Epithelial cell of proximal tubule (primary cell): Measurements from ENCODE around the gene SYNJ2. TPM values are rescaled to one million over a fixed set of nuclear protein-coding genes. Genes with fewer than 3 reads are reported as not detected.

Experiments used
- DNase-seq: peaks from one replicate; pipeline ENCODE4 v3.0.0-alpha.2; 2011; ENCODE audit warnings: low read depth
- H3K4me3 ChIP-seq: 2 replicates; pipeline ENCODE4 v1.5.1; 2011; ENCODE audit warnings: low read depth, mild to moderate bottlenecking, low read length
- total RNA-seq: library from RNA; depleted of rRNA; stranded (reverse); fragments of >200 nt; gene quantifications from 2 replicates; pipeline ENCODE4 v1.2.3, GENCODE V29; 2015
- TF ChIP-seq, protein P1 (sequence below): conservative IDR thresholded peaks from 2 replicates; pipeline ENCODE4 v1.5.1; 2012; ENCODE audit warnings: low read depth, mild to moderate bottlenecking, low read length

The SYNJ2 gene
- total RNA-seq, 1 donor from 2014 or later: 19.1 TPM

DNA sequence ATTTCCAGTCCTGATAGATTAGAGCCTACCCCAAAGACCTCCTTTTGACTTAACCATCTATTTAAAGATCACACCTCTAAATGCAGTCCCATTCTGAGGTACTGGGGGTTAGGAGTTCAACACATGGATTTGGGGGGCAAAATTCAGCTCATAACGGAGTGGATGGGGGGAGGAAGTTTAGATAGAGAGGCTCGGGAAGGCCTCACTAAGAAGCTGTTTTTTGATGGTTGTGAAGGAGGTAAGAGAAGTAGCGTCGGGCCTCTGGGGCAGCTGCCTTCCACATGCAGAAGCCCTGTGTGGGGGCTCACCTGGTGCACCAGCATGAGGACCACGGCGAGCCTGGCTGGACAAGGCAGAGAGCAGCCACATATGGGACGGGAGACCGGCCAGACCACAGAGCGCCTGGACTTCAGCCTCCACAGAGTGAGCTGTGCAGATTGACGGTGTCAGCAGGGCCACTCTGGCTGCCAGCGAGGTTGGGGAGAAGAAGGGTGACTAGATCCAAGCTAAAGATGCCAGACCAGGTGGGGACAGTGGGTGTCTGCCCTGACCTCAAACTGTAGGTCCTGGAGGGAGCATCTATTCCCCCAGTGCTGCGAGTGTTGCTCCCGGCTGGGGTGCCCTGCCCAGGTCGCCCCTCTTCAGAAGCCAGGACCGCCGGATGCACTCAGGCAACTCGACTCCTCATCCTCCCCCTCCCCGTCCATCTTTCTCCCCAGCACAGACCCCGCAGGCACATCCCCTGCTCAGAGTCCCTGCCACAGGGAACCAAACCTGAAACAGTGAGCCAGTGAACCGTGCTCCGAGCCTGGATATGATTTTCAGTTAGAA lies 5.1 kb upstream of the SYNJ2 start:
- no peak overlapping the region for H3K4me3 ChIP-seq
- DNase-seq: no peak
- TF ChIP-seq, protein P1, sequence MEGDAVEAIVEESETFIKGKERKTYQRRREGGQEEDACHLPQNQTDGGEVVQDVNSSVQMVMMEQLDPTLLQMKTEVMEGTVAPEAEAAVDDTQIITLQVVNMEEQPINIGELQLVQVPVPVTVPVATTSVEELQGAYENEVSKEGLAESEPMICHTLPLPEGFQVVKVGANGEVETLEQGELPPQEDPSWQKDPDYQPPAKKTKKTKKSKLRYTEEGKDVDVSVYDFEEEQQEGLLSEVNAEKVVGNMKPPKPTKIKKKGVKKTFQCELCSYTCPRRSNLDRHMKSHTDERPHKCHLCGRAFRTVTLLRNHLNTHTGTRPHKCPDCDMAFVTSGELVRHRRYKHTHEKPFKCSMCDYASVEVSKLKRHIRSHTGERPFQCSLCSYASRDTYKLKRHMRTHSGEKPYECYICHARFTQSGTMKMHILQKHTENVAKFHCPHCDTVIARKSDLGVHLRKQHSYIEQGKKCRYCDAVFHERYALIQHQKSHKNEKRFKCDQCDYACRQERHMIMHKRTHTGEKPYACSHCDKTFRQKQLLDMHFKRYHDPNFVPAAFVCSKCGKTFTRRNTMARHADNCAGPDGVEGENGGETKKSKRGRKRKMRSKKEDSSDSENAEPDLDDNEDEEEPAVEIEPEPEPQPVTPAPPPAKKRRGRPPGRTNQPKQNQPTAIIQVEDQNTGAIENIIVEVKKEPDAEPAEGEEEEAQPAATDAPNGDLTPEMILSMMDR: no peak

DNA sequence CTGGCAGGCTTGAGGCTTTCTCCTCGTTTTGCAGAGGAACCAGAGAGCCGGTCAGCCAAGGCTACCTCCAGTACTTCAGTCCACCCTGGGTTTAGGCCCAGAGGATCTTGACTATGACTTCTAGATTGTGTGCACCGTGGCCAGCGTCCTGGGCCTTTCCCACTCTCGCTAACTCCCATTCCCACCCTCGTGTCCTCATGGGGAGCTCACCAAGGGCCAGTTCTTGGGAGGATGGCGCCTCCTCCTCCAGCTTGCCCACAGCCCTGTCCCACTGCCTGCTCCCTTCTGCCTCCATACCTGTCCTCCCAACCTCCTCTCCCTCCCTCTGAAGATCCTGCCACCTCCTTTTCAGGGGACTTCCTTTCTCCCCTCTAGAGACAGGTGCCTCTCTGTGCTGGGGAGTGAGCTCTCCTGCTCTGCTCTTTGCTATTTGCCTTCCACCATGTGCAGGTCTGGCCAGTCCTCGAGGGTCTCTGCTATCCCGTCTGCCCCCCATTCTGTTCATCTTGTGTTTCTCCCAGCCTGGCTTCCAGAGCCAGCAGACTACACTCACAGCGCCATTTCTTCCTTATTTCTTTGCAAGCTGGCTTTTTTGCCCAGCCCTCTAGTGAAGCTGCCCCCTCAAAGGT lies 4.4 kb upstream of the SYNJ2 start:
- TF ChIP-seq, protein P1: no peak
- DNase-seq: no peak
- H3K4me3 ChIP-seq: no peak overlapping the region

DNA sequence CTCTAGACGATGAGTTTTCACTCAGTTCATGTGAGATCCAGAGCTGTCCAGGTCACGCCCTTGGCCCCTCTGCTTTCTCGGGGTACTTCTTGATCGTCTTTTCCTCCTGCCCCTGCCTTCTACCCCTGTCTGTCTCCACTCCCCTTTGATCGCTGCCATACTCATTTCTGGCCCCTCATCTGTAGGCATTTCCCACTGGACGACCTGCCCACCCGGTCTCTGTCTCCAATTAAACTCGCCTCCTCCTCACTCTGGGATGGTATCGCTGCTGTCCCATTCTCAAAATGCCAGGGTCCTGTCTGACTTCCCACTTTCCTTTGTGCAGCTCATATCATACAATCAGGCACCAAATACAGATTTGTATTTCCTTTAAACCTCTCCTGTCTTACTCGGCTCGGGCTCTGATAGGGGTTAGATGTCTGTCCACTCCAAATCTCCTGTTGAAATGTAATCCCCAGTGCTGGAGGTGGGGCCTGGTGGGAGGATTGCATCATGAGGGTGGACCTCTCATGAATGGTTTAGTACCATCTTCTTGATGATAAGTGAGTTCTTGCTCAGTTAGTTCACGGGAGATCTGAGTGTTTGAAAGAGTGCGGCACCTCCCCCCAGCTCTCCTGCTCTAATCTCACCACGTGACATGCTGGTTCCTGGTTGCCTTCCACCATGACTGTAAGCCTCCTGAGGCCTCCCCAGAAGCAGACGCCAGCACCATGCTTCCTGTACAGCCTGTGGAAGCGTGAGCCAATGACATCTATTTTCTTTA lies 3.5 kb upstream of the SYNJ2 start:
- no peak for DNase-seq

DNA sequence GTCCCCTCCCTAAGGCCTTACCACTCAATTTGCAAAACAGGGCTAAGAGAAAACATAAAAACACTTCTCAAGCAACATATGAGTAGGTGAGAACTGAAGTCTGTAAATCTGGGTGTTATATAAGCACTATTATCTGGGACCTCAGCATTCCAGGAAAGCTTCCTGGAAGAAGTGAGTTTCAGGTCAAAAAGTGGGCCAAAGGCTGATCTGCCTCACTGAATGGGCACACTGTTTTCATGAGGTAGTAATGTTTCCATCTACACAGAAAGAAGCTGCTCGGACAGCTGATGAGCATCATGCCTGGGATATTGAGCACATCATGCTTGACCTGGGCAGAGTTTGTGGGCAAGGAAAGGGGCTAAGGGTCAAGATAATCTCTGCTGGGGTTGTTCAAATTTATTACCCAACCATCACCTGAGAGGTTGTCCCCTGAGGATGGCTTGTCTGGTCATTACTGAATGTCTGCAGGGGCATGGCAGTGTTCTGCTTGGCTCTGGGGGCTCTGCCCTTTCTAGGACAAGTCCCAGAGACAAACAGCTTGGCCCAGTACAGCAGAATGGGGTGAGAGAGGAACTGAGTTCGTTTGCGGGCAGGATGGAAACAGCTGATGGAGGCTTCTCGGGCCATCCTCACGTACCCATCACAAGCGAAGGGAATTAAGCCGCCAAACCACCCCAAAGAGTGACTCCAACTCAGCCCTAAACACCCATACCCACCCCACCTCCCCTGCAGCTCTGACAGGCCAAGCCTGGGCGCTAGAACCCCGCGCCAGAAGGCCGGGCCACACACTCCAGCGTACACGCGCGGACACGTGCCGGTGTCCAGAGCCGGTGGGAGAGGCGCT lies 1.2 kb upstream of the SYNJ2 start:
- TF ChIP-seq, protein P1: no peak
- DNase-seq: no peak
- H3K4me3 ChIP-seq: peak overlapping the region; percentile 81

More for the DNA sequence above, 3.5 kb upstream of the SYNJ2 start:
- TF ChIP-seq, protein P1: no peak
- no peak overlapping the region for H3K4me3 ChIP-seq

DNA sequence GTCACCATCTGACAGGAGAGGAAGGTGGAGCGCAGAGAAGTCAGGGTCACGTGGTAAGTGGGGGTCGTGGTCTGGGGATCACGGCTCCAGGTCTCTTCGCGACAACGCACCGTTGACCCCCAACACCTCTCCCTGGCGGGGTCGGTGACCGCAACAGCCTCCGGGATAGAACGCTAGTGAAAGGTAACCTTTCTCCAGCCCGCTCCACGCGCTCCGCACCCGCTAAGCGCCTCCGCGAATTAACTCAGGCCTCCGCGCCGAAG lies 600 bp upstream of the SYNJ2 start:
- DNase-seq: no peak
- TF ChIP-seq, protein P1: no peak
- H3K4me3 ChIP-seq: peak overlapping the region; percentile 81

DNA sequence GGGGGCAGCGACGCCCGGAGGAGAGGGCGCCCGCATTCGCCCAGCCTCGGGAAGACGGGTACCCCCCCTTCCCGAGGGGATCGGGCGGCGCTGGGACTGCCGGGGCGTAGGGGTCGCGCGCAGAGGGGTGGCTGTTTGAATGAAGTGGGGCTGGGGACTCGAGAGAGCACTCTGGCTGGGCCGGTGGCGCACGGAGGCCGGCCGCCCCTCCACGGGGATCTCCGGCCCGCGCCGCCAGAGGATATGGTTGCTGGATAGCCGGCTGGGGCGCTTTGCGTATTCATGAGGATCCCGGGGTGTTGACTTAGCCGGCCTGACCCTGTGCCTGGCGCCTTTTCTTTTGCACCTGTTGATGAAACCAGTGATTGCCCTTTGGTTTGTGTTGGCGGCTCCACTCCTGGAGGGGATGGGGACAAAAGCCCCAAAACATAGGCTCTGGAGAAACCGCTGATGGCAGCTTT lies 469 bp downstream of the SYNJ2 start:
- TF ChIP-seq, protein P1: no peak
- H3K4me3 ChIP-seq: peak overlapping the region; percentile 81
- DNase-seq: no peak
